Stimulated activated CD4-positive, alpha-beta T cell treated with anti-CD3 and anti-CD28 coated beads, Interleukin-15, amount 100 ng/mL, for 48 hours (primary cell): ENCODE data around the gene SHFL.

ENCODE experiments used
- DNase-seq, 2 donors: peaks; one replicate each; pipeline ENCODE4 v3.0.0-alpha.2; 2020; ENCODE audit warnings: low read depth in 2 of 2

The SHFL gene

GRCh38 chr19:10087296-10088061 is 1.4 kb downstream of the SHFL start:
- no peak for DNase-seq

GRCh38 chr19:10088949-10089554 is 2.9 kb downstream of the SHFL start:
- no peak for DNase-seq

- DNase-seq, result no peak
Observed at GRCh38 chr19:10089801-10090375, 3.8 kb downstream of the SHFL start.

GRCh38 chr19:10091370-10091687 is 5.2 kb downstream of the SHFL start:
- no peak for DNase-seq

GRCh38 chr19:10091895-10092641 is 6.0 kb downstream of the SHFL start:
- no peak for DNase-seq

- DNase-seq, result no peak
Observed at GRCh38 chr19:10092648-10093294, 6.7 kb downstream of the SHFL start.

GRCh38 chr19:10093295-10094186 is 7.4 kb downstream of the SHFL start:
- no peak for DNase-seq

- DNase-seq, result no peak
Observed at GRCh38 chr19:10095622-10095947, 9.5 kb downstream of the SHFL start.

- DNase-seq, result peak; percentile 77 to 85
Observed at GRCh38 chr19:10095948-10096614, 10.0 kb downstream of the SHFL start.

- DNase-seq, result no peak
Observed at GRCh38 chr19:10096615-10096963, 10.5 kb downstream of the SHFL start.

- DNase-seq, result no peak
Observed at GRCh38 chr19:10100163-10100785, 14.2 kb downstream of the SHFL start.

- DNase-seq, result no peak
Observed at GRCh38 chr19:10102787-10103236, 16.7 kb downstream of the SHFL start.

- no peak for DNase-seq
Observed at GRCh38 chr19:10104130-10104513, 18.0 kb downstream of the SHFL start.

- peak; percentile 64 to 71 for DNase-seq
Observed at GRCh38 chr19:10104665-10105508, 18.8 kb downstream of the SHFL start.

- DNase-seq, result peak; percentile 80 to 85
Observed at GRCh38 chr19:10105509-10106099, 19.5 kb downstream of the SHFL start.

- DNase-seq, result peak; percentile 97 to 98
Observed at GRCh38 chr19:10106100-10106936, 20.2 kb downstream of the SHFL start, which contains the start of gene PPAN. PPAN (plus strand) TSS chr19:10106362; CDS start chr19:10106395, 33 bp downstream.

GRCh38 chr19:10107254-10107653 is 21.1 kb downstream of the SHFL start:
- no peak for DNase-seq
